H1 (cell line): Measurements from ENCODE around the gene TMEM54. TPM values are rescaled to one million over a fixed set of nuclear protein-coding genes. Genes with fewer than 3 reads are reported as not detected.

Experiments
- CTCF ChIA-PET: fragments of 300-600 bp; sonication (Branson Sonifier 250); formaldehyde crosslinking; loops from one replicate; lab custom pipeline; 2021; ENCODE audit not compliant: partially characterized antibody; lab: Charles Lee
- POLR2A ChIA-PET: fragments of 300-600 bp; sonication (Branson Sonifier 250); formaldehyde crosslinking; loops from one replicate; lab custom pipeline; 2021; ENCODE audit warnings: inconsistent platforms; ENCODE audit not compliant: partially characterized antibody; lab: Charles Lee
- DNase-seq, 2 experiments: peaks; one replicate each; pipeline versions ENCODE4 v3.0.0 to v3.0.0-alpha.2; 2010 to 2022; ENCODE audit warnings: low spot score in 2 of 2, low read depth in 1 of 2, mixed read lengths in 1 of 2
- FAIRE-seq: peaks from 2 replicates; lab custom pipeline; 2011; peaks lifted over from hg19 to GRCh38; lab: Jason Lieb, UNC
- H2AFZ ChIP-seq: 2 replicates; pipeline ENCODE4 v1.8.1; 2012; ENCODE audit warnings: low read length, inconsistent platforms
- H2AK5ac ChIP-seq: 2 replicates; pipeline ENCODE4 v1.6.1; 2013; ENCODE audit warnings: low read depth, low read length
- H2BK120ac ChIP-seq: replicated peaks from 2 replicates; pipeline ENCODE3; 2013; ENCODE audit warnings: low read depth, low read length, inconsistent platforms
- H2BK12ac ChIP-seq: 2 replicates; pipeline ENCODE4 v1.6.1; 2013; ENCODE audit warnings: low read depth, low read length
- H2BK15ac ChIP-seq: 2 replicates; pipeline ENCODE4 v1.6.1; 2013; ENCODE audit warnings: low read length
- H2BK20ac ChIP-seq: 2 replicates; pipeline ENCODE4 v1.6.1; 2013; ENCODE audit warnings: low read length
- H2BK5ac ChIP-seq: 2 replicates; pipeline ENCODE4 v1.6.1; 2013; ENCODE audit warnings: low read depth, low read length
- H3K14ac ChIP-seq: 2 replicates; pipeline ENCODE4 v1.6.1; 2013; ENCODE audit warnings: inconsistent platforms; ENCODE audit not compliant: insufficient read length
- H3K18ac ChIP-seq: 2 replicates; pipeline ENCODE4 v1.6.1; 2013; ENCODE audit warnings: low read length; ENCODE audit errors: extremely low read depth
- H3K23ac ChIP-seq: 2 replicates; pipeline ENCODE4 v1.6.1; 2013; ENCODE audit warnings: inconsistent platforms; ENCODE audit not compliant: insufficient read length
- H3K23me2 ChIP-seq: 2 replicates; pipeline ENCODE4 v1.6.1; 2013; ENCODE audit warnings: low read depth, low read length
- H3K27ac ChIP-seq: 2 replicates; pipeline ENCODE4 v1.6.1; 2011; ENCODE audit warnings: low read depth, low read length, inconsistent platforms
- H3K27me3 ChIP-seq, 4 experiments: replicated peaks in 1 of 4; 1 replicate in 1 of 4; 2 replicates in 3 of 4; pipeline versions ENCODE4 v1.6.1 to v1.8.1; 2011 to 2013; ENCODE audit warnings: low read length in 3 of 4, mild to moderate bottlenecking in 3 of 4, inconsistent platforms in 2 of 4, mixed read lengths in 2 of 4, moderate library complexity in 1 of 4; ENCODE audit not compliant: control insufficient read depth in 3 of 4, insufficient read depth in 3 of 4; ENCODE audit errors: extremely low read depth in 1 of 4
- H3K36me3 ChIP-seq, 4 experiments: 2 replicates each; pipeline versions ENCODE4 v1.6.1 to v1.8.1; 2011 to 2013; ENCODE audit warnings: mild to moderate bottlenecking in 4 of 4, low read length in 3 of 4, moderate library complexity in 2 of 4, control low read depth in 1 of 4, inconsistent platforms in 1 of 4; ENCODE audit not compliant: insufficient read depth in 4 of 4, control insufficient read depth in 2 of 4
- H3K4ac ChIP-seq: replicated peaks from 2 replicates; pipeline ENCODE3; 2013; ENCODE audit warnings: low read length, low read depth, mixed read lengths, inconsistent platforms; ENCODE audit not compliant: insufficient read length
- H3K4me1 ChIP-seq, 4 experiments: replicated peaks in 1 of 4; 1 replicate in 1 of 4; 2 replicates in 3 of 4; pipeline versions ENCODE4 v1.6.1 to v1.8.1; 2011 to 2013; ENCODE audit warnings: low read length in 3 of 4, inconsistent platforms in 2 of 4, mixed read lengths in 1 of 4; ENCODE audit not compliant: insufficient read depth in 4 of 4, control insufficient read depth in 3 of 4
- H3K4me2 ChIP-seq, 2 experiments: 2 replicates each; pipeline versions ENCODE4 v1.6.1 to v1.8.1; 2011 to 2013; ENCODE audit warnings: low read depth in 2 of 2, low read length in 2 of 2, control low read depth in 1 of 2, inconsistent platforms in 1 of 2, mild to moderate bottlenecking in 1 of 2; ENCODE audit not compliant: insufficient read depth in 1 of 2
- H3K4me3 ChIP-seq, 4 experiments: fragments of 200-600, 300-600 bp in 1 of 4; sonication (generic), shearing (Covaris generic), sonication (Bioruptor Twin) in 1 of 4; 2 replicates each; pipeline versions ENCODE4 v1.5.1 to v1.8.1; 2011 to 2016; ENCODE audit warnings: low read length in 4 of 4, low read depth in 3 of 4, control low read depth in 2 of 4, inconsistent platforms in 2 of 4, mild to moderate bottlenecking in 2 of 4, mixed read lengths in 1 of 4, moderate library complexity in 1 of 4; ENCODE audit not compliant: insufficient read depth in 2 of 4; ENCODE audit errors: extremely low read depth in 1 of 4
- H3K56ac ChIP-seq: replicated peaks from 2 replicates; pipeline ENCODE3; 2013; ENCODE audit warnings: low read depth, mild to moderate bottlenecking, mixed read lengths, low read length, inconsistent platforms; ENCODE audit not compliant: insufficient read length
- H3K79me1 ChIP-seq: 2 replicates; pipeline ENCODE4 v1.6.1; 2013; ENCODE audit warnings: low read depth, low read length, control low read depth
- H3K79me2 ChIP-seq, 2 experiments: 2 replicates each; pipeline versions ENCODE4 v1.6.1 to v1.8.1; 2012 to 2013; ENCODE audit warnings: low read length in 2 of 2, mild to moderate bottlenecking in 2 of 2, inconsistent platforms in 1 of 2; ENCODE audit not compliant: insufficient read depth in 2 of 2, control insufficient read depth in 1 of 2
- H3K9ac ChIP-seq, 4 experiments: replicated peaks in 1 of 4; 1 replicate in 1 of 4; 2 replicates in 3 of 4; pipeline versions ENCODE4 v1.6.1 to v1.8.1; 2011 to 2013; ENCODE audit warnings: low read depth in 3 of 4, low read length in 3 of 4, control low read depth in 2 of 4, mild to moderate bottlenecking in 2 of 4, moderate library complexity in 2 of 4, inconsistent platforms in 1 of 4; ENCODE audit errors: extremely low read depth in 1 of 4
- H3K9me3 ChIP-seq, 2 experiments: 2 replicates each; pipeline versions ENCODE4 v1.6.1 to v1.8.1; 2012 to 2013; ENCODE audit warnings: mild to moderate bottlenecking in 2 of 2, moderate library complexity in 2 of 2, control low read depth in 1 of 2, inconsistent platforms in 1 of 2, low read depth in 1 of 2, low read length in 1 of 2, mixed read lengths in 1 of 2; ENCODE audit not compliant: insufficient read depth in 2 of 2
- H4K20me1 ChIP-seq, 2 experiments: replicated peaks in 1 of 2; 2 replicates each; pipeline versions ENCODE3 to v1.8.1; 2011 to 2013; ENCODE audit warnings: inconsistent platforms in 2 of 2, low read length in 2 of 2, mild to moderate bottlenecking in 1 of 2; ENCODE audit not compliant: insufficient read depth in 2 of 2, control insufficient read depth in 1 of 2
- H4K5ac ChIP-seq: 2 replicates; pipeline ENCODE4 v1.6.1; 2013; ENCODE audit warnings: low read length, low read depth, mixed read lengths, inconsistent platforms; ENCODE audit not compliant: insufficient read length
- H4K8ac ChIP-seq: 2 replicates; pipeline ENCODE4 v1.8.0; 2013; ENCODE audit warnings: mild to moderate bottlenecking, moderate library complexity, low read length, inconsistent platforms; ENCODE audit not compliant: insufficient read depth; ENCODE audit errors: extremely low read depth
- H4K91ac ChIP-seq: replicated peaks from 2 replicates; pipeline ENCODE3; 2013; ENCODE audit warnings: low read length, mixed read lengths, inconsistent platforms; ENCODE audit not compliant: insufficient read length
- BRCA1 ChIP-seq: IDR thresholded peaks from 2 replicates; pipeline ENCODE4 v1.6.1; 2012; ENCODE audit warnings: low read depth, low read length, improper control_type of control experiment
- CBX5 ChIP-seq: fragments of 300-800, 300-1000 bp; sonication (generic); IDR thresholded peaks from 2 replicates; pipeline ENCODE4 v1.7.1; 2016; ENCODE audit warnings: antibody characterized with exemption, low read length, low read depth
- CBX8 ChIP-seq: fragments of 300-800, 300-1000 bp; sonication (generic); IDR thresholded peaks from 2 replicates; pipeline ENCODE4 v1.7.1; 2016; ENCODE audit warnings: low read depth, low read length, borderline replicate concordance
- EGR1 ChIP-seq: IDR thresholded peaks from 2 replicates; pipeline ENCODE4 v1.6.1; 2011; ENCODE audit warnings: low read depth, low read length, borderline replicate concordance
- POLR2A ChIP-seq, 2 experiments: IDR thresholded peaks; 1 replicate in 1 of 2; 2 replicates in 1 of 2; pipeline ENCODE4 v1.6.1; 2011; ENCODE audit warnings: low read depth in 2 of 2, low read length in 2 of 2, mild to moderate bottlenecking in 2 of 2; ENCODE audit errors: control extremely low read depth in 1 of 2
- TCF12 ChIP-seq: IDR thresholded peaks from 2 replicates; pipeline ENCODE4 v1.6.1; 2011; ENCODE audit warnings: low read depth, mild to moderate bottlenecking, low read length
- WGBS, 2 experiments: shearing (Covaris generic) in 1 of 2; methylation state at CpG; one replicate each; pipeline versions ENCODE4 v1.1.6 to v1.1.7; 2013 to 2015; ENCODE audit warnings: low lambda C conversion rate in 2 of 2, mixed read lengths in 2 of 2, inconsistent platforms in 1 of 2, low coverage in 1 of 2, missing lambda C conversion rate in 1 of 2; ENCODE audit not compliant: insufficient replicate concordance in 2 of 2, insufficient coverage in 1 of 2, insufficient read length in 1 of 2; ENCODE audit errors: extremely low coverage in 1 of 2, missing lambda C conversion rate in 1 of 2; 5-methylcytosine and 5-hydroxymethylcytosine counted together
- polyA plus RNA-seq, 7 experiments: library from polyadenylated mRNA; depleted of rRNA in 3 of 7; stranded (reverse) in 5 of 7; unstranded in 2 of 7; fragments of >200 nt in 5 of 7; fragments of 200-250 nt in 2 of 7; gene quantifications; 1 replicate in 5 of 7; 2 replicates in 1 of 7; 4 replicates in 1 of 7; pipeline versions ENCODE4 v1.2.1 to v1.2.3, GENCODE V29; 2011 to 2013; ENCODE audit warnings: missing spikeins in 2 of 7, mixed read lengths in 2 of 7
- total RNA-seq: library from RNA; stranded (reverse); fragmentation: NEBNext Ultra II Directional; extraction: Animal tissue kit (Norgen Biotek cat#: 25700); gene quantifications from 2 replicates; pipeline ENCODE4 v1.2.1, GENCODE V29; 2021

Gene TMEM54
- total and polyA plus RNA-seq, 2 of the 8 experiments (the other 6 are each of a cell fraction or from before 2014, with no cell fraction given) = 9.5 to 58.7 TPM

- Histone ChIP-seq H3K27me3 (peaks cover 8 to 42% (median 32%) of the 10 kb centered on the region in 4 experiments), H3K4me1 (peaks cover 0 to 18% (median 9%) of the 10 kb centered on the region in 4 experiments; a peak in 6 of 7 replicates)
- 90% methylated on average over 24 of the region's 26 CpGs; no CpG with 5 or more reads in 1 of the 2 experiments for WGBS, 2 experiments
These were observed 5.6 kb downstream of the TMEM54 start for GRCh38 chr1:32895325-32896215.

More at GRCh38 chr1:32895325-32896215, 5.6 kb downstream of the TMEM54 start:
- Histone ChIP-seq H3K4ac (no peak overlapping the region), H3K18ac (no peak overlapping the region), H4K5ac (no peak overlapping the region), H3K23ac (no peak overlapping the region), H3K9ac (no peak overlapping the region), H2BK20ac (no peak overlapping the region), H4K20me1 (peaks cover 2 to 7% of the 10 kb centered on the region in 2 experiments), H3K79me1 (no peaks in the 10 kb centered on the region), H4K8ac (no peak overlapping the region), H3K27ac (no peak overlapping the region), H2BK12ac (no peak overlapping the region), H3K79me2 (no peaks in the 10 kb centered on the region), H2AFZ (no peak overlapping the region), H3K9me3 (peaks cover 0 to 6% of the 10 kb centered on the region in 2 experiments; a peak in 1 of 4 replicates), H3K4me2 (no peak overlapping the region; a peak in 1 of 4 replicates), H2BK120ac (no peak overlapping the region), H2BK5ac (no peak overlapping the region), H3K23me2 (peaks cover 5% of the 10 kb centered on the region; the same call in 1 of the 2 replicates), H2BK15ac (peak overlapping the region; percentile 88; the same call in 1 of the 2 replicates), H2AK5ac (no peak overlapping the region), H3K4me3 (no peak overlapping the region), H3K14ac (no peak overlapping the region), H3K56ac (no peak overlapping the region), H3K36me3 (no peaks in the 10 kb centered on the region), H4K91ac (no peak overlapping the region)
- CTCF ChIA-PET = interaction anchor here (0.5 to 16.6 kb wide), 8 partner anchors 17 to 400 kb away, joined by 3 to 382 read pairs (median 4); partner anchors contain the start of genes FNDC5 and HPCA
- DNase-seq (no peak), FAIRE-seq (no peak)
- no peak for TF ChIP-seq CBX5
- TF ChIP-seq BRCA1 = no peak
- no peak for TF ChIP-seq CBX8
- no peak for TF ChIP-seq TCF12
- TF ChIP-seq POLR2A (IDR thresholded peaks at IDR 0.05; ENCODE audit: control extremely low read depth in 1 of 2, low read depth in 2 of 2, low read length in 2 of 2) = no peak
- TF ChIP-seq EGR1 = no peak
- POLR2A ChIA-PET = interaction anchor here (0.7 to 1.8 kb wide), 2 partner anchors 11 to 534 kb away, joined by 3 to 5 read pairs; no protein-coding TSS in a partner anchor
